Measurements from ENCODE around the gene FAM83G. TPM values are rescaled to one million over a fixed set of nuclear protein-coding genes. Genes with fewer than 3 reads are reported as not detected.

FAM83G gene
- total RNA-seq, 2 experiments from 2014 or later, result 5.0 to 10.4 TPM

- no peaks in the 10 kb centered on the region for H3K4me1 ChIP-seq (ENCODE audit: insufficient read depth, low read length, poor library complexity, severe bottlenecking)
- no peaks in the 10 kb centered on the region for H3K36me3 ChIP-seq (ENCODE audit: insufficient read depth, low read length)
- H3K9me2 ChIP-seq (ENCODE audit: insufficient read depth, low read length), result no peaks in the 10 kb centered on the region
- H3K4me2 ChIP-seq (ENCODE audit: low read length), result no peak overlapping the region
- DNase-seq (ENCODE audit: low spot score), result no peak
- no peak overlapping the region for H3K4me3 ChIP-seq (ENCODE audit: low read depth, low read length, poor library complexity, severe bottlenecking)
- CTCF ChIA-PET (ENCODE audit: unreplicated experiment), result no interaction called here
- POLR2A ChIA-PET, result interaction anchor here (0.6 to 1.4 kb wide), 2 partner anchors 13 to 891 kb away, joined by 3 to 4 read pairs; no protein-coding TSS in a partner anchor
- TF ChIP-seq CTCF (conservative IDR thresholded peaks at IDR 0.05; ENCODE audit: low read length) (no peak), EZH2phosphoT487 (IDR thresholded peaks at IDR 0.05; ENCODE audit: borderline replicate concordance, low read depth, low read length) (no peak)
- H3K27ac ChIP-seq (ENCODE audit: low read depth, low read length, poor library complexity, severe bottlenecking), result no peak overlapping the region
- no peaks in the 10 kb centered on the region for H4K20me1 ChIP-seq (ENCODE audit: insufficient read depth, low read length)
- no TSS peak for BruUV-seq (replicated peaks)
- no peaks in the 10 kb centered on the region for H3K79me2 ChIP-seq (ENCODE audit: insufficient read depth, low read depth, low read length)
- H3K9me3 ChIP-seq (ENCODE audit: low read length), result no peaks in the 10 kb centered on the region
- intact Hi-C loops (cut with micrococcal nuclease; ENCODE audit: unreplicated experiment), result no loop called here
- H2AFZ ChIP-seq (ENCODE audit: low read length), result no peak overlapping the region
These were observed 20.1 kb downstream of the FAM83G start for GRCh38 chr17:18984273-18985114.

- Histone ChIP-seq H3K27ac (ENCODE audit: low read depth, low read length, poor library complexity, severe bottlenecking) (no peak overlapping the region), H3K4me1 (ENCODE audit: insufficient read depth, low read length, poor library complexity, severe bottlenecking) (no peaks in the 10 kb centered on the region), H3K36me3 (ENCODE audit: insufficient read depth, low read length) (no peaks in the 10 kb centered on the region), H3K9me2 (ENCODE audit: insufficient read depth, low read length) (no peaks in the 10 kb centered on the region), H3K9me3 (ENCODE audit: low read length) (no peaks in the 10 kb centered on the region), H2AFZ (ENCODE audit: low read length) (no peak overlapping the region), H3K4me3 (ENCODE audit: low read depth, low read length, poor library complexity, severe bottlenecking) (no peak overlapping the region), H3K79me2 (ENCODE audit: insufficient read depth, low read depth, low read length) (no peaks in the 10 kb centered on the region), H4K20me1 (ENCODE audit: insufficient read depth, low read length) (no peaks in the 10 kb centered on the region), H3K4me2 (ENCODE audit: low read length) (no peak overlapping the region)
- no TSS peak for BruUV-seq (replicated peaks)
- TF ChIP-seq EZH2phosphoT487 (IDR thresholded peaks at IDR 0.05; ENCODE audit: borderline replicate concordance, low read depth, low read length), result no peak
- no peak for DNase-seq (ENCODE audit: low spot score)
- ChIA-PET POLR2A (no interaction called here), CTCF (ENCODE audit: unreplicated experiment) (no interaction called here)
- intact Hi-C loops (cut with micrococcal nuclease; ENCODE audit: unreplicated experiment), result no loop called here
These were observed 22.7 kb downstream of the FAM83G start for GRCh38 chr17:18981642-18982424.

- intact Hi-C loops (cut with micrococcal nuclease; ENCODE audit: unreplicated experiment), result no loop called here
- no peak overlapping the region for H3K27ac ChIP-seq (ENCODE audit: low read depth, low read length, poor library complexity, severe bottlenecking)
- no peaks in the 10 kb centered on the region for H3K79me2 ChIP-seq (ENCODE audit: insufficient read depth, low read depth, low read length)
- H2AFZ ChIP-seq (ENCODE audit: low read length), result no peak overlapping the region
- no peaks in the 10 kb centered on the region for H3K9me2 ChIP-seq (ENCODE audit: insufficient read depth, low read length)
- no peak for TF ChIP-seq EZH2phosphoT487 (IDR thresholded peaks at IDR 0.05; ENCODE audit: borderline replicate concordance, low read depth, low read length)
- no peak for TF ChIP-seq CTCF (conservative IDR thresholded peaks at IDR 0.05; ENCODE audit: low read length)
- no peaks in the 10 kb centered on the region for H3K4me1 ChIP-seq (ENCODE audit: insufficient read depth, low read length, poor library complexity, severe bottlenecking)
- no peak for DNase-seq (ENCODE audit: low spot score)
- no peaks in the 10 kb centered on the region for H3K9me3 ChIP-seq (ENCODE audit: low read length)
- no TSS peak for BruUV-seq (replicated peaks)
- ChIA-PET POLR2A (no interaction called here), CTCF (ENCODE audit: unreplicated experiment) (no interaction called here)
- H3K36me3 ChIP-seq (ENCODE audit: insufficient read depth, low read length), result no peaks in the 10 kb centered on the region
- no peaks in the 10 kb centered on the region for H4K20me1 ChIP-seq (ENCODE audit: insufficient read depth, low read length)
- H3K4me2 ChIP-seq (ENCODE audit: low read length), result no peak overlapping the region
- H3K4me3 ChIP-seq (ENCODE audit: low read depth, low read length, poor library complexity, severe bottlenecking), result no peak overlapping the region
These were observed 23.3 kb downstream of the FAM83G start for GRCh38 chr17:18981335-18981641.
